Skeletal muscle tissue (tissue), 4 donors: ENCODE measurements around the gene SLC35B3. TPM values are rescaled to one million over a fixed set of nuclear protein-coding genes. Genes with fewer than 3 reads are reported as not detected.
"Not testable (repeated sequence)": the region's sequence is repeated elsewhere in the genome, so short reads cannot be mapped to it uniquely, and the experiment has no call there.

Experiments
- H3K27ac ChIP-seq: one replicate; pipeline ENCODE4 v1.7.0; 2013; ENCODE audit warnings: mild to moderate bottlenecking, low read depth, low read length, inconsistent platforms
- H3K27me3 ChIP-seq, 3 donors: one replicate each; pipeline ENCODE4 v1.7.0; 2013; ENCODE audit warnings: low read length in 3 of 3; ENCODE audit not compliant: control insufficient read depth in 3 of 3, insufficient read depth in 3 of 3
- H3K36me3 ChIP-seq, 3 donors: one replicate each; pipeline ENCODE4 v1.7.0; 2013; ENCODE audit warnings: low read length in 3 of 3; ENCODE audit not compliant: control insufficient read depth in 3 of 3, insufficient read depth in 3 of 3
- H3K4me1 ChIP-seq, 3 donors: one replicate each; pipeline ENCODE4 v1.7.0; 2013; ENCODE audit warnings: low read length in 3 of 3, mild to moderate bottlenecking in 3 of 3; ENCODE audit not compliant: control insufficient read depth in 3 of 3, insufficient read depth in 3 of 3
- H3K4me3 ChIP-seq, 3 donors: one replicate each; pipeline ENCODE4 v1.7.0; 2013; ENCODE audit warnings: low read length in 3 of 3
- H3K9ac ChIP-seq, 3 donors: one replicate each; pipeline ENCODE4 v1.7.0; 2013; ENCODE audit warnings: low read length in 3 of 3, mild to moderate bottlenecking in 3 of 3, moderate library complexity in 2 of 3, low read depth in 1 of 3
- H3K9me3 ChIP-seq, 3 donors: one replicate each; pipeline ENCODE4 v1.7.0; 2013; ENCODE audit warnings: low read length in 3 of 3; ENCODE audit not compliant: control insufficient read depth in 3 of 3
- total RNA-seq: library from RNA; depleted of rRNA; stranded (reverse); fragments of >200 nt; gene quantifications from one replicate; pipeline ENCODE4 v1.2.3, GENCODE V29; 2014
- donor health status: Osteomylitis.

SLC35B3 gene
- total RNA-seq = 12.5 TPM

DNA sequence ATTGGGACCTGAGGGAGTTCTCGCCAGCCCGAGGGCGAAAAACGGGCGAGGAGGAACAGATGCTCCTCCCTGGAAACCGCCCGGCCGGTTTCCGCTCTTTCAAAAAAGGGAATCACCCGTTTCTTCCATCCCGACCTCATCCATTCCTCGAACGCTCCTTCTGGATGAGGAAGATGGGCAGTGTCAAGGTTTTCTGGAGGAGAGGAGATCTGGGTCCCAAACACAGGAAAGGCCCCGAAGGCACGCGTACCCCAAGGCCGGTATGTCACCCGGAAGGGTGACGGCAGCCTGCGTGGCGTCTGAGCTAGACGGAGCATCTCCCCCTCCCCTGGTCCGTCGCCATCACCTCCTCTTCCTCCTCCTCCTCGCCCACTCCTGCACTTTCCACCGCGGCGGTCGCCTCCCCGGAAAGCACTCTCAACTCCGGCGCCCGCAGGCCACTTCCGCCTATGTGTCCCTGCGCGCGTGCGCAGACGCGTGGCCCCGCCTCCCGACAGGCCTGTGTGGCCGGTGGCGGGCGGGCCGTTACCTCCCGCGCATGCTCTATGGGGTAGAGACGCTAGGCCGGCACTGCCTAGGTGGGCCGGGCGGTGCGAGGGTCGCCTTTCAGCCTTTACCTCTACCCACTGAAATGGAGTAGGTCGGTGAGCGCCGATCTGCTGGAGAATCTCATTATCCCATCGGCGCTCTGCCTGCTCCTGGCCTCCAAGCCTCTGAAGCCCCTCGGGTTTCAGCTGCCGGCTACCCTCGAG is at the start of gene SLC35B3:
SLC35B3 (minus strand) TSS at position 453 of the 752 bp plus-strand sequence.
- peak within 1 kb of the TSS; percentile 86 to 92 (median 91) for H3K9ac ChIP-seq
- H3K9me3 ChIP-seq = no peaks in the 10 kb centered on the region
- no peaks in the 10 kb centered on the region for H3K27me3 ChIP-seq
- peak within 1 kb of the TSS; percentile 83 for H3K27ac ChIP-seq
- H3K4me3 ChIP-seq = peak within 1 kb of the TSS; percentile 96 to 99 (median 99)
- H3K4me1 ChIP-seq = peaks cover 9 to 21% (median 14%) of the 10 kb centered on the region in 3 donors
- H3K36me3 ChIP-seq = no peaks in the 10 kb centered on the region

DNA sequence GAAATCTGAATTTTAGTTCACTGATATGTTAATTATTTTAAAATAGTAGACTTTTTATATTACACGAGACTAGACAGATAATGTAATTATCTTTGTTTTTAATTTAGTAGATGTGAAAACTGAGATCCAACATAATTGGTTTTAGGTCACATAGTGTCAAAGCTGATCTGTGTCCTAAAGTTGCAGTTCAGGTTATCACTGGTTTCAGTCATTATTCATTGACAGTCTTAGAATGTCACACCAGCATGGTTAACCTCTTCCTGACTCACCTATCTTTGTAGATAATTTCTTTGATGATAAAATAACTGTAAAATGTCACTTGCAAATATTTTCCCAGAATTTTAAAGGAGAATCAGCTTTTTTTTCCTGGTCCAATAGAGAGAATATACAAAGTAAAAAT is 48.3 kb upstream of the SLC35B3 start:
- H3K9me3 ChIP-seq = no peaks in the 10 kb centered on the region
- no peaks in the 10 kb centered on the region for H3K36me3 ChIP-seq
- H3K9ac ChIP-seq = no peak overlapping the region
- H3K27ac ChIP-seq = no peak overlapping the region
- H3K4me1 ChIP-seq = peaks cover 0 to 4% (median 0%) of the 10 kb centered on the region in 3 donors
- no peak overlapping the region for H3K4me3 ChIP-seq
- no peaks in the 10 kb centered on the region for H3K27me3 ChIP-seq

DNA sequence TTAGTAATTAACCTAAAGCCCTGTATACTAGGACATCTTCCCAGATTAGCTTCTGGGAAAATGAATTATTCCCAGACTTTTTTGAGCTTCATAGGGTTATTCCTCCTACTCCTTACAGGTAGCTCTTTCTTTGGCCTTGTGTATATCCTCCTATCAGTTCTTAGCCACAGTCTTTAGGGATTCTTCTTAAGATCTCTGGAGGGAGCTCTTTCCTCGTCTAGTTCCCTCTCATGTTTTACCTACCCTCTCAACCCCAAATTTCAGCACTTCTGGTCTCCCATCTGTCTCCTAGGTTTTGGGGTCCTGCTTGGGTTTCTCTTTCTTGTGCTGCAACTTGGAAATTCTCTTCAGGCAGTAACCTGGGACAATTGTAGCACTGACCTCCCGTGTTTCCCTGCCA is 46.4 kb upstream of the SLC35B3 start:
- H3K4me3 ChIP-seq = no peak overlapping the region
- no peaks in the 10 kb centered on the region for H3K27me3 ChIP-seq
- no peaks in the 10 kb centered on the region for H3K9me3 ChIP-seq
- H3K4me1 ChIP-seq = peaks cover 0 to 4% (median 0%) of the 10 kb centered on the region in 3 donors
- no peak overlapping the region for H3K27ac ChIP-seq
- H3K9ac ChIP-seq = no peak overlapping the region
- no peaks in the 10 kb centered on the region for H3K36me3 ChIP-seq

DNA sequence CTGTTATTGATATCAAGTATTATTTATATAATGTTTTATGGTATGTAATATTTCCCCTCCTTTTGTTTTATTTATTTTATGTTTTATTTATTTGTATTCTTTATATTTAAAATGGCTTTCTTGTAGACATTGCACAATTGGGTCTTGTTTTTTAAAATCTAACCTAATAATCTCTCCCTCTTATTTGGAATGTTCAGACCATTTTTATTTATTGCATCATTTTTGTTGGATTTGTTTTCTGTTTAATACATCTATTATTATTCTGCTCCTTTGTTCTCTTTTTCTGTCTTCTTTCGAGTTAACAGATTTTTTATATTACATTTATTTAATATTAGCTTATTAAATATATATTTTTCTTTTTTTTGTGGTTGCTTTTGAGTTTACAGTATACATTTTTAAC is 43.1 kb upstream of the SLC35B3 start:
- Histone ChIP-seq H3K27ac (no peak overlapping the region), H3K9ac (no peak overlapping the region), H3K9me3 (no peaks in the 10 kb centered on the region), H3K36me3 (no peaks in the 10 kb centered on the region), H3K4me1 (peaks cover 0 to 4% (median 0%) of the 10 kb centered on the region in 3 donors), H3K4me3 (no peak overlapping the region), H3K27me3 (no peaks in the 10 kb centered on the region)

DNA sequence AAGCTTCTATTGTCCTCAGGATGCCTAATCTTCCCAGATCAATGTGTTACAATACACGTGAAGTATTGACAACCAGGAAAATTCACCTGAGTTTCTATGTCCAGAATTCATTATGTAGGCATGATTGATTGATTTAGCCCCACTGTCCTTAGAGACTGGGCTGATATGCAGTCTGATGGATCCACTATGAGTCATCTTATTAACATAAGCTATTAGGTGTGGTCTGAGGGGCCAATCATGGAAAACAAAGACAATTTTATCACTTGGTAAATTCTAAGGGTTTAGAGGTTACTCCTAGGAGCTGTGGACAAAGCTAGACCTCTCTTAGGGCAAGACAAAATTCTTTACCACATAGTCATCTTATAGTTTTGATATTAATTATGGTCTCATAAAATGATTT is 41.3 kb upstream of the SLC35B3 start:
- no peak overlapping the region for H3K9ac ChIP-seq
- no peaks in the 10 kb centered on the region for H3K4me1 ChIP-seq
- H3K36me3 ChIP-seq = no peaks in the 10 kb centered on the region

DNA sequence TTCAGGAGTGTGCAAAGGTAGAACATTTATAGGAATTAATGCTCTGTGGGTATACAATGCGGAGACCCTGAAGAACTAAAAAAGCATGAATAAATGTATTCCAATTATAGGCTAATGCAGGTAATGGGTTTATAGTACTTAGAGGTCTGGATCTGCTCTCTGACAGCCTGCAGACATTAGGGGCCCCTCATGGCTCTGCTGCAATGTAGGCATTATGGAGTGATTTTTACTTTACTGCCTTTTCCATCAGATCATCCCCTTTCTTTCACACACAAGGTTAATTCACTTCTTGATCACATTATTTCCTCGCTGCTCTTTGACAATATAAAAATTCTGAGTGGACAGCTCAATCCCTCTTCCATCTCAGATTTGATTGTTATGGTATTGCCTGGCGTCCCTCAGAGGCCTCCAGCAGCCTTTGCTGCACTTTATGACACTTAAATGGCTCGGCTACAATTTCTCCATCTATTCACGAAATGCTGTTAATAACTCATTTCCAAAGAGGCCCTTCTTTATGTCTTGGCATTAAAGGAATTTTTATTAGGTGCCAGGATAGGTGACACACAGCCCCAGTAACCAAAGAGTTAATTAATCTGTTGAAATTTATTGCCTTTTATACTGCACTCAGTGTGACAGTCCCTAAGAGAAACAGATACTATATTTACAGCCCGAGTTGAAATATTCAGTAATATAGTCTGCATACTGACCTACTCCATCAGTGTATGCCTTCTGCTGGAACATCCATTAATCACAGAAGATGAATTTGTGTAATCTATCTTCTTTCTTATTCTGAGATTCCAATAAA is 33.4 kb upstream of the SLC35B3 start:
- Histone ChIP-seq H3K4me1 (no peaks in the 10 kb centered on the region), H3K4me3 (no peak overlapping the region), H3K9ac (no peak overlapping the region), H3K9me3 (no peaks in the 10 kb centered on the region), H3K27ac (no peak overlapping the region), H3K36me3 (no peaks in the 10 kb centered on the region), H3K27me3 (no peaks in the 10 kb centered on the region)

More for the DNA sequence above, 41.3 kb upstream of the SLC35B3 start:
- Histone ChIP-seq H3K27ac (no peak overlapping the region), H3K9me3 (no peaks in the 10 kb centered on the region), H3K4me3 (no peak overlapping the region), H3K27me3 (no peaks in the 10 kb centered on the region)

DNA sequence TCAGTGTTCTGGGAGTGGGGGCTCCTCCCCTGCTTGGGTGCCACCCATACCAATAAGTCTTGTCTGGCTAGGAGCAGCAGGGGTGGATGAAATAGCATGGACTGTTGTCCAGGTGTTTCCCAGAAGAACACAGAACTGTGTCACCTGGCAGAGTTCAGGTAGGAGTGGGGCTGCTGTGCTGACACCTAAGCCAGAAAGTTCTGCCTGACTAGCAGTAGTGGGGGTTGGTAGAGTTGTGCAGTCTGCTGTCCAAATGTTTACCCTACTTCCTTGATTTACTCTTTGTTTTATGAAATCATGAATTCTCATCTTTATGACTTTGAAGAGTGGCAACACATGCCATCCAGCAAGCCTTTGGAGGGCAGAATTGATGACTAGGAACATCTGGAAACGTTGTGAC is 27.3 kb upstream of the SLC35B3 start:
- Histone ChIP-seq H3K27ac (no peak overlapping the region), H3K9me3 (no peaks in the 10 kb centered on the region), H3K36me3 (no peaks in the 10 kb centered on the region)

DNA sequence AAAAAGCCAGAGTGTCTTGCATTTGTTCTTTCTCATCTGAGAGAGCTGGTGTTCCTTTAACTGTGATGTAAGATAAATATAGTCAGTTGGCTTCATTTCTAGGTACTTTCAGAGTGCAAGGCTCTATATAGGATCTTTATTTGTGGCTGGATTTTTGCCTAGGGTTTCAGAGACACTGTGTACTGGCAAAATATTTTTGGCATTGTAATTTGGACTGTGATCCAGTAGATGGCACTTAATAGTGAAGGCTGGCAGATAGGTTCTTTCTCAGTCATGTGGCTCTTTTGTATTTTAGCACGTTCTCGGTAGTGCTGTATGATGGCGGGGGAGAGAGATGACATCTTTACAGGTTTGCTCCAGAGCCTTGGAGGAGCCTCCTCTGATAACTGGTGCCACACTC is 26.8 kb upstream of the SLC35B3 start:
- H3K9me3 ChIP-seq = no peaks in the 10 kb centered on the region
- H3K9ac ChIP-seq = no peak overlapping the region
- no peaks in the 10 kb centered on the region for H3K36me3 ChIP-seq
- no peaks in the 10 kb centered on the region for H3K27me3 ChIP-seq
- H3K4me1 ChIP-seq = peaks cover 0 to 3% (median 0%) of the 10 kb centered on the region in 3 donors
- H3K27ac ChIP-seq = no peak overlapping the region
- H3K4me3 ChIP-seq = peak overlapping the region in 1 of 3 donors; percentile 6

More for the DNA sequence above, 27.3 kb upstream of the SLC35B3 start:
- no peaks in the 10 kb centered on the region for H3K27me3 ChIP-seq
- H3K9ac ChIP-seq = no peak overlapping the region
- H3K4me1 ChIP-seq = peaks cover 0 to 3% (median 0%) of the 10 kb centered on the region in 3 donors
- no peak overlapping the region for H3K4me3 ChIP-seq

DNA sequence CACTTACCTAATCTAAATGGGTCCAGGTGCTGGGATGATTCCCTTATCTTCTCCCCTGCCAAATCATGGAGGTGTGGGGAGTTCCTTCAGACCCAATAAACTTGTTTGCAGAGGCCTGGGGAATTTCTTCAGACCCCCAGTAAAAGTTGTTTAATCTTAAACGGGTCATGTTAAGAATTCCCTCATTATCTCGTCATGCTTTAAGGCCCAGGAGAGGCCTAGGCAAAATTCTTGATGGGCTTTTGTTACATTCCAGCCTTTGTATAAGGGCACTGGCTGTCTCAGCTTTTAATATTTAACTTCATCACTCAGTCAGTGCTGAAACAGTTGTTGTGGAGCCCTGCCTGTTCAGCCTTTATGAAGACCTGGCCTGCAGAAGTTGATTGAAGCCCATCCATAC is 11.0 kb upstream of the SLC35B3 start:
- no peak overlapping the region for H3K9ac ChIP-seq

DNA sequence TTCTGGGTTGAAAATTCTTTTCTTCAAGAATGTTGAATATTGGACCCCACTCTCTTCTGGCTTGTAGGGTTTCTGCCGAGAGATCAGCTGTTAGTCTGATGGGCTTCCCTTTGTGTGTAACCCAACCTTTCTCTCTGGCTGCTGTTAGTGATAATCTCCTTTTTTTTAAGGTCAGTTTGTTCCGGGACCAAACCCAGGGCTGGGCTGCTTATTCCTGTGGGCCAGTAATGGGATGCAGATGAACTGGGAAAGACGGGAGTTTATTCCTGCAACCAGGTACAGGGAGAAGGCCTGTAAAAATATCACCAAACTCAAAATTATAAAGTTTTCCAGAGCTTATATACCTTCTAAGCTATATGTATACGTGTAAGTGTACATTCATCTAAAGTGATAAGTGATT is 10.6 kb upstream of the SLC35B3 start:
- H3K9me3 ChIP-seq, H3K27ac ChIP-seq, H3K4me1 ChIP-seq, H3K36me3 ChIP-seq, H3K9ac ChIP-seq, H3K27me3 ChIP-seq, H3K4me3 ChIP-seq: not testable (repeated sequence)

More for the DNA sequence above, 11.0 kb upstream of the SLC35B3 start:
- Histone ChIP-seq H3K4me3 (no peak overlapping the region), H3K9me3 (no peaks in the 10 kb centered on the region), H3K27me3 (no peaks in the 10 kb centered on the region), H3K27ac (no peak overlapping the region), H3K36me3 (no peaks in the 10 kb centered on the region), H3K4me1 (no peaks in the 10 kb centered on the region)
